Mononuclear cell (primary cell): ENCODE data around the gene B4GALT1. TPM values are rescaled to one million over a fixed set of nuclear protein-coding genes. Genes with fewer than 3 reads are reported as not detected.
"Not testable (repeated sequence)": the region's sequence is repeated elsewhere in the genome, so short reads cannot be mapped to it uniquely, and the experiment has no call there.

ENCODE experiments used
- H3K27me3 ChIP-seq: 2 replicates; pipeline ENCODE4 v1.6.0; 2011; ENCODE audit warnings: low read length, control low read depth; ENCODE audit not compliant: insufficient read depth
- H3K4me1 ChIP-seq: 2 replicates; pipeline ENCODE4 v1.5.1; 2011; ENCODE audit warnings: mild to moderate bottlenecking, low read length, control low read depth; ENCODE audit not compliant: insufficient read depth
- H3K4me3 ChIP-seq: 2 replicates; pipeline ENCODE4 v1.5.1; 2011; ENCODE audit warnings: mild to moderate bottlenecking, low read length, moderate library complexity
- H3K9me3 ChIP-seq: 2 replicates; pipeline ENCODE4 v1.5.1; 2011; ENCODE audit warnings: low read depth, mild to moderate bottlenecking, control low read depth, low read length
- total RNA-seq: library from RNA; depleted of rRNA; stranded (reverse); fragments of >200 nt; gene quantifications from one replicate; pipeline ENCODE4 v1.2.3, GENCODE V29; 2012

Gene B4GALT1
- total RNA-seq, 1 donor, result 62.5 TPM

DNA sequence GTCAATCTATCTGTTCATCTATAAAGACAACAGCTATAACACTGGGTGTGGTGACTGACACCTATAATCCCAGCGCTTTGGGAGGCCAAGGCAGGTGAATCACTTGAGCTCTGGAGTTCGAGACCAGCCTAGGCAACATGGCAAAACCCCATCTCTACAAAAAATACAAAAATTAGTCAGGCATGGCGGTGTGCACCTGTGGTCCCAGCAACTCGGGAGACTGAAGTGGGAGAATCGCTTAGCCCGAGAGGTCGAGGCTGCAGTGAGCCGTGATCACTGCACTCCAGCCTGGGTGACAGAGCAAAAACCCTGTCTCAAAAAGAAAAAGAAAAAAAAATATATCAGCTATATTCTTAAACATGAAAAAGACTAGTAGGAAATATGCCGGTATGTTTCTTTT lies 6.7 kb downstream of the B4GALT1 start:
- H3K9me3 ChIP-seq, H3K27me3 ChIP-seq, H3K4me3 ChIP-seq: not testable (repeated sequence)
- peaks cover 100% of the 10 kb centered on the region for H3K4me1 ChIP-seq

DNA sequence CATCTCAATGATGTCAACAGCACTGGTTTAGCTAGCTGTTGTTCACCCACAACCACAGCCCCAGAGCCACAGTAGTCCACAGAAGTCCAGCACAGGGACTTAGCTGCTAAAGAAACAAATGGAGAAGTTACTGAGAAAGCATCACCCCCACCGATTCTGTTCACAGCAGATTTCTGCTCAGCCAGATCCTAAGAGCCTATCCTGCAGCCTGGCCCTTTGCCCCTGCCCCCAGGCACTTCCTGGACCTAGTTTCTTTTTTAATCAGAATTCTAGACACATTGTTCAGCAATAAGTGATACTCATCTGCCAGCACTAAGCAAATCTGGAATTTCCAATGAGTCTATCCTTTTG lies 7.4 kb downstream of the B4GALT1 start:
- Histone ChIP-seq H3K27me3 (no peaks in the 10 kb centered on the region), H3K9me3 (no peaks in the 10 kb centered on the region), H3K4me1 (peaks cover 100% of the 10 kb centered on the region), H3K4me3 (no peak overlapping the region)

DNA sequence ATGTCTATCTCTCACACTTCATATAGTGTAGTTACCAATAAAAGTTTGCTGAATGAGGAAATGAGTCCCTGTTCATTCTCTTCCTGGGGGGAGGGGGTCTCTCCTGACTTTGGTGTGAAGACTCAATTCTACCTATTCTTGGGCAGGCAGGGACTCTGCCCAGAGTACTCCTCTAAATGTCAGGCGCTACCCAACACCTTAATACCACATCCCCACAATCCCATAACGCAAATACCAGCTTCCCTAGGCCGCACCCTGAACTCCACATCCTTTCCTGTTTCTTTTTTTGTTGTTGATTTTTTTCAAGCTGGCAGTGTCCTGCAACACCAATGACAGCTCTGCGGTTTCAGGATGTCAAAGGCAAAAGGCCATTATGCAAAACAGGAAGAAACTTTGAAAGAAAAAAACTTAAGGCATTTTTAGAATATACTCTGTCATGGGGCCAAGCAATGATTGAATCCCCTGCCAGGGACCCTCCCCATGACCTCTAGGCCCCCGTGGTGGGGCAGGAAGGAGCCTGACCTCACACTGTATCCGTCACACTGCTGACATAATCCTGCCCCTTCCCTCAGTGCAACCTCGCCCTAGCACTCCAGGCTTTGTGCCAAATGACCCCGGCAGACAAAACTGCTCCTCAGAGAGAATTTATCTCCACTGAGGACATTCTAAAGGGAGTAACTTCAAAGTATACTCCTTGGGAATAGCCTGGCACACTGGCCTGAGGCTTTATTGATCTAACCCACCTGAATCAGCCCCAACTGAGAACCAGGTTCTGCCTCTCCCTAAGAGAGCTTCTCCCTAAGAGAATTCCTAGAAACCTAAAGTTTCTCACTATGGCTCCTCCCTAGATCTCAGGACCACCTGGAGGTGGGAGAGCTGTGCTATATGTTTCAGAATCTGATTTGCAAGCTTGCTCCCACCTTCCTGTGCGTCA lies 8.0 kb downstream of the B4GALT1 start:
- no peaks in the 10 kb centered on the region for H3K27me3 ChIP-seq
- H3K9me3 ChIP-seq, result no peaks in the 10 kb centered on the region
- no peak overlapping the region for H3K4me3 ChIP-seq
- H3K4me1 ChIP-seq, result peaks cover 100% of the 10 kb centered on the region

DNA sequence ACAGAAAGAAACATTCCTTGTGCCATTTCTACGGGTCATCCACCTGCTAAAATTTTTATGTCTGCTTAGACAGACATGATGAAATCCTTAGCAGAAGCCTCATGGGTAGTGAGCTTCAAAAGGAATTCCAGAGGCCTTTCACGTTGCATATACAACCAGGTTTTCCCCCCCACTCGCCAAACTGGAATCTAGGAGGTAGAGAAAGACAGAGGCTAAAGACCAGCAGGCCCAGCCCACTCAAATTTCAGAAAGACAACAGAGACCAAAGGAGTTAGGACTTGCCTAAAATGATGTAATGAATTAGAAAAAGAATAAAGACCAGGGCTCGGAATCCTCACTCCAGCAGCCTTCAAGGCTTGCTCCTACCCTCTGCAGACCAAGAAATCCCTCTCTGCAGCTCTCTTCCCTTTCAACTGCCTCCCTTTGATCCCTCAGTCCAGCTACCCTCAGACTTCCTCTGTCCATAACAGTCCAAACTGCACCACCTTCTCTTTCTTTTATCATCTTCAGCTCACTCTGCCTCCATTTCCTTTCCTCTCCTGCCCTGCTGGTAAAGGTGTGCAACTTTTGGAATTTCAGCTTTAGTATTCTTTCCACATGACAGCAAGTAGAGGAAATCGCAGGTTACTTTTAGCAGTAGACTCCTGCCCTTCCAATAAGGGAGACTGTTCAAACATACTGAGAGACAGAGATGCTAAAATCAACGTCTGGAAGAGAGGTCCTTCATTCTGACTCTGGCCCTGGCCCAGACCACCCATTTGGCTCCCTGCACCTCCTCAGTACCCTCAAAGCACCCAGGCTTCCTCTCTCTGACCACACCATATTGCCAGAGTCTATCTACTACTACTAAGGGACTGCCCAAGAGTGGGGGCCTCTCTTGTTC lies 8.9 kb downstream of the B4GALT1 start:
- Histone ChIP-seq H3K9me3 (no peaks in the 10 kb centered on the region), H3K27me3 (no peaks in the 10 kb centered on the region), H3K4me3 (no peak overlapping the region), H3K4me1 (peaks cover 97% of the 10 kb centered on the region)

DNA sequence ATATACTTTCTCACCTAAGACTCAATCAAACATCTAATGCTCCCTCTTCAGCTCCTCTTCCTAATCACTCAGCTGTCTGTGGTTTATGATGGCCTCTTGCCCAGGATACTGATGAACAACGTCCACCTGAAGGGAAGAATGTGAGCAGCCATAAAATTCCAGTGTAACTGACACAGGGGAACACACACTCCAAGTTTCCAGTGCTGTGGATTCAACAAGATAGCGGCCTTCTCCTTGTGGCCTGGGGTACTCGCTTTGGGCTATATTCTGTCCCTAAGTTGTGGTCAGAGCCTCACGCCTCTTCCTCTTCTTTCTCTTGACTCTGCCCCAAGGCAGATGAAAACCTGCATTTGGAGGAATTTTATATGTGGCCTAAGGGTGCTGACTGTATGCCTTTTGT lies 11.7 kb downstream of the B4GALT1 start:
- no peaks in the 10 kb centered on the region for H3K9me3 ChIP-seq
- H3K4me1 ChIP-seq, result peaks cover 94% of the 10 kb centered on the region
- no peak overlapping the region for H3K4me3 ChIP-seq
- H3K27me3 ChIP-seq, result no peaks in the 10 kb centered on the region

DNA sequence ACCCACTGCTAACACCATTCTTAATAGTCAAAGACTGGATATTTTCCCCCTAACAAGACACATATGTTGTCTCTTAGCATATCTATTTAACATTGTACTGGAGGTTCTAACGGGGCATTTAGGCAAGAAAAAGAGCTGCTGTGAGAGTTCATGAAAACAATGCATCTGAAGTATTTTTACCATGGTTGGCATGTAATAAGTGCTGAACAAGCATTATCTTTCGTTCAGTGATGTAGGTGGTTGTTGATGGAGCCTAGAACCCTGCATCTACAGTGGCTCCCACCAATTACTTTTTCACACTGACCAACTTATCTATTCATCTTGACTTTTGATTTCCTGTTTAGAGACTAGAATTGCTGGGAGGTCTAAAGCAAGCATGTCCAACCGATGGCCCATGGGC lies 12.8 kb downstream of the B4GALT1 start:
- Histone ChIP-seq H3K4me3 (no peak overlapping the region), H3K27me3 (no peaks in the 10 kb centered on the region), H3K9me3 (no peaks in the 10 kb centered on the region), H3K4me1 (peaks cover 88% of the 10 kb centered on the region)

DNA sequence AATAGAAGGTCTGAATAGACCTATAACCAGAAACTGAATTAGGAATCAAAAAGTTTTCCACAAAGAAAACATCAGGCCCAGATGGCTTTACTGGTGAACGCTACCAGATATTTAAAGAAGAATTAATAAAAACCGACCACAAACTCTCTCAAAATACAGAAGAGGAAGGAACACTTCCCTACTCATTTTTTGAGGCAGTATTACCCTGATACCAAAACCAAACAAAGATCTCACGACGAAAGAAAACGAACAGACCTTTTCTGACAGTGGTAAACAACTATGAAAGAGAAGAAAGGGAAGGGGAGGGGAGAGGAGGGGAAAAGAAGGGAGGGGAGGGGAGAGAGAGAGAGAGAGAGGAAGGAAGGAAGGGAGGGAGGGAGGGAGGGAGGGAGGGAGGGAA lies 13.5 kb downstream of the B4GALT1 start:
- no peak overlapping the region for H3K4me3 ChIP-seq
- H3K4me1 ChIP-seq, result peaks cover 86% of the 10 kb centered on the region
- H3K27me3 ChIP-seq, result no peaks in the 10 kb centered on the region
- no peaks in the 10 kb centered on the region for H3K9me3 ChIP-seq

DNA sequence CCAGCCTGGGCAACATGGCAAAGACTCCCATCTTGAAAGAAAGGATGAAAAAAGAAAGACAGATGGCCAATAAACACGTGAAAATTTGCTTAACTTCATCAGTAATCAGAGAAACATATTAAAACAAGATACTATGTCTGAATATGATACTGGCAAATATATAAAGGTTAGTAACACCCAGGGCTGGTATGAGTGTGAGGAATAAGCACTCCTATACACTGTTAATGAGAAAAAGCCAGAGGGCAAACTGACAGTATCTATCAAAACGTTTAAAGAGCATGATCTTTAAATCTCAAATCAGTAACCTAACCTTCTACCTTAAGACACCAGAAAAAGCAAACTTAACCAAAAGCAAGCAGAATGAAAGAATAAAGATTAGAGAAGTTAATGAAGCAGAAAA lies 14.1 kb downstream of the B4GALT1 start:
- H3K4me3 ChIP-seq, result no peak overlapping the region

DNA sequence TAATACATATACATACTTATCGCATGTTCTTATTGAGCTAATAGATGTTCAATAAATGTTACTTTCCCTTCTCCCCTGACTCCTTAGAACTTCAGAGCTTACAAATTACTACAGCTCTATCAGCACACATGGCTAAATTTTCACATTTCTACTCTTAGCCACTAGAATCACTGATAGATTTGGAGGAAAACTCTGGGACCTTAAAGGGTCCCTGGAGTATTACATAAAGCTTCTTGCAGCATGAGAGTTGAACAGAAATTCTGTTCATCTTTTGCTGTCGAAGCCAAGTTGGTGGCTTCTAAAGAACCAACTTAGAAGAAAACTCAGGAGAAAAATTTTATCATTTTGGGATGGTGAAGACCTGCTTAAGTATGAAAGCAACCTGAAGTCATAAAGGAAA lies 15.5 kb downstream of the B4GALT1 start:
- Histone ChIP-seq H3K27me3 (no peaks in the 10 kb centered on the region), H3K4me1 (peaks cover 86% of the 10 kb centered on the region), H3K4me3 (no peak overlapping the region), H3K9me3 (no peaks in the 10 kb centered on the region)

More for the DNA sequence above, 14.1 kb downstream of the B4GALT1 start:
- Histone ChIP-seq H3K27me3 (no peaks in the 10 kb centered on the region), H3K4me1 (peaks cover 86% of the 10 kb centered on the region), H3K9me3 (no peaks in the 10 kb centered on the region)

DNA sequence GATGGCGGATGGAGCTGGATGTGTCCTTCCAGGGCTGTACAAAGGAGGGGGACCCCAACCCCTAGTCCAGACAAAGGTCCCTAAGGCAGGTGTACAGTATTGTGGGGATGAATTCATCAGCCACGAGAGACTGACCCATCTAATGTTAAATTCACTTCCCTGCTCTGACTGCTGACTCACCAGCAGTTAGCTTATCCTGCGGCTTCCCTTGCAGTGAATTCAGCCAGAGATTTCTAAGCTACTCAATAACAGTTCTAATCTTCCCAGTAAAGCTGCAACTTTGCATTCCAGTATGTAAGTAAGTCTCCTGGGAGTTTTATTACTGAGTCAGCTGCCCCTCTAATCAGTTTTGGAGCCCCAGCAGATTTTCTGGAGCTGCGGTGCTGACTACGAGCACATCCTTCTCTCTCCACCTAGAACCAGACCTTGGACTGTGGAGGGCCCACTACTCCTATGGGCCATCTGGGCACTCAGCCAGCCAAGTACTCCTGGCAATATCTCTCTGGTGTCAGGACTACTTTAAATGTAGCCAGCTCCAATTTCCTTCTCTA lies 16.1 kb downstream of the B4GALT1 start:
- H3K27me3 ChIP-seq, result no peaks in the 10 kb centered on the region
- H3K9me3 ChIP-seq, result no peaks in the 10 kb centered on the region
- peaks cover 86% of the 10 kb centered on the region for H3K4me1 ChIP-seq
- H3K4me3 ChIP-seq, result no peak overlapping the region

DNA sequence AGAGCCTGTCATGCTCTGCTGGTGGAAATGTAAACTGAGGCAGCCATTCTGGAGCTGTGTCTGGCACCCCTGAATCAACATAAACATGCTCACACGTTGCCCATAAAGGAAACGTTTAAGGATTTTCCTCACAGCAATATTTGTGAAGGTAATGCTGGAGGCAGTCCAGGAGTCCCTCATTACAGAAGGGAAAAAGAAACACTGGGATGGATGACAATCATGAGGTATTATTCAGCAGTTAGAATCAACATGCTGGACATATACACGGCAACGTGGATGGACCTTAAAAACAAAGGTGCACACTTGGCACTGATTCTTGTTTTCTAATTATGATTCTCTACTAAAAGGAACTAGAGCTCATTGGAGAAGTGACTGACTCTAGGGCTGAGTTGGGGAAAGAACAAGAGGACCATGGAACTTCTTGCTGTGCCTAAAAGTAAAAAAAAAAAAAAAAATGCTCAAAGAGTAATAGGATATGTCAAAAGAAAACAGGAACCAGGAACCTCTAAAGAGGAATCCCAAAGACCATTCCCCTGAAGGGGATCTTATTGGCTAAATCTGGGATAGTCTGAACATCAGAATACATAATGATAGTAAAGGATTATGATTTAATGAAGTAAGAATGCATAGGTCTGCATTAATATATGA lies 18.6 kb downstream of the B4GALT1 start:
- Histone ChIP-seq H3K4me1 (peaks cover 88% of the 10 kb centered on the region), H3K9me3 (no peaks in the 10 kb centered on the region), H3K4me3 (no peak overlapping the region), H3K27me3 (no peaks in the 10 kb centered on the region)

DNA sequence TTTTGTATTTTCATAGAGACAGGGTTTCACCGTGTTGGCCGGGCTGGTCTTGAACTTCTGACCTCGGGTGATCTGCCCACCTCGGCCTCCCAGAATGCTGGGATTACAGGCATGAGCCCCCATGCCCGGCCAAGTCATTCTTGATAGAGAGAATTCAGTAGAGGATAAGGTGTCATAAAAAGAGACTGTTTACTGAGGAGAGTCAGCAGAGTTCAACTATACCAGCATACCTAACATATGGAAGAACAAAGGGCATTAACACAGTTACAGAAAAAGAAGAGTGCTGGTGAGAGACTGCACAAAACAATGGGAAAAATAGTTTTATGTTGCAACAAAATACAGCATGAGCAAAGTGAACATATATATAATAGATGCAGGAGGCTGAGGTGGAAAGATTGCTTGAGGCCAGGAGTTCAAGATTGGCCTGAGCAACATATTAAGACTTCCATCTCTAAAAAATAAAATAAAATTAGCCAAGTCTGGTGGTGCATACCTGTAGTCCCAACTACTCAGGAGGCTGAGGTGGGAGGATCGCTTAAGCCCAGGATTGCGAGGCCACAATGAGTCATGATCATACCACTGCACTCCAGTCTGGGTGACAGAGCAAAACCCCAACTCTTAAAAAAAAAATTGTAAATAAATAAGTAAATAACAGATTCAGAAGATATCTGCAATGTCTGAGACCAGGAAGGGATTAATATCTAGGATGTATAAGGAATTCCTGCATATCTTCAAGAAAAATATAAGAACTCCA lies 19.5 kb downstream of the B4GALT1 start:
- H3K4me3 ChIP-seq, result no peak overlapping the region
- no peaks in the 10 kb centered on the region for H3K27me3 ChIP-seq
- H3K9me3 ChIP-seq, result no peaks in the 10 kb centered on the region
- H3K4me1 ChIP-seq, result peaks cover 88% of the 10 kb centered on the region

DNA sequence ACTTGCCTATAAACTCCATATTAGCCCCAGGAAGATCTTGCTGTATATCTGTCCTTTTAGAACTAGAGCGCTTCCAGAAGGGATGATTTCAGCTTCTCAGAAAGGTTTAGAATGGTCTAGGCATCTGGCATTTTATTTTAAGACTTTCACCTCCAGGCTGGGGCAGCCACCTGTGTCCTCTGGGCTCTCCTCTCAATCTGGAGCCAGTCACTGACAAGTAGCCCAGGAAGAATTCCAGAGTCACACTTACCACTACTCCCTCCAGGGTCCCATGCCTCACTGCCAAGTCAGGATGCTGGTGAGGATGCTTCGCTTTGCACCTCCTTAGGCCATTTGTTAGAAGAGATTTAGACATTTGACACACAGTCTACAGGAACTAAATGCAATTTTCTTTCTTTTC lies 20.8 kb downstream of the B4GALT1 start:
- no peaks in the 10 kb centered on the region for H3K9me3 ChIP-seq
- H3K27me3 ChIP-seq, result no peaks in the 10 kb centered on the region
- H3K4me3 ChIP-seq, result no peak overlapping the region
- H3K4me1 ChIP-seq, result peaks cover 90% of the 10 kb centered on the region

DNA sequence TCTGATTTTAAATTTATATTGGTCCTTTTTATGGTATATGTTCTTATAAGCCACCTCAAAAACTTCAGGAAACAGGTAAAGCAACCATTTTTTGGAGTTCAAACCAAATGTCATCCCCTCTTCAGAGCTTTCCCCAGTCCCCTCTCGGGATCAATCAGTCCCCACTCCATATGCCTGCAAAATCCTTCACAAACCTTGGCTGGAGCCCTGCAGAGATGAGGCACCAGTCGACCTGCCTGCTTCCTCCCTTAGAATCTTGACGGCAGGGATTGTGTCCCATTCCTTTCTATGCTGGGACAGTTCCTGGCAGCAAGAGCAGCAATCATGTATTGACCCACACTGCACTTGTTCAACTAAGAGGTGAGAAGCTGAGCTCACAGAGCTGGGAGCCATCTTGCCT lies 22.6 kb downstream of the B4GALT1 start:
- Histone ChIP-seq H3K9me3 (no peaks in the 10 kb centered on the region), H3K27me3 (no peaks in the 10 kb centered on the region), H3K4me3 (no peak overlapping the region), H3K4me1 (peaks cover 98% of the 10 kb centered on the region)
